ENCODE results near the gene BEST4. TPM values are rescaled to one million over a fixed set of nuclear protein-coding genes. Genes with fewer than 3 reads are reported as not detected.

Gene BEST4
- total and polyA plus RNA-seq, 7 donors = 0.08 TPM; not detected in 6

- Histone ChIP-seq H3K9me3 (no peaks in the 10 kb centered on the region), H3K36me3 (ENCODE audit: insufficient read depth in 1 of 2, low read depth in 1 of 2) (no peaks in the 10 kb centered on the region), H3K4me1 (no peaks in the 10 kb centered on the region), H3K27me3 (ENCODE audit: insufficient read depth in 3 of 3, low read length in 2 of 3) (no peaks in the 10 kb centered on the region), H3K27ac (no peak overlapping the region), H3K4me3 (no peak overlapping the region)
- no peak for DNase-seq
- no peak for ATAC-seq
- no peak for TF ChIP-seq CTCF (IDR thresholded peaks at IDR 0.05)
- intact Hi-C loops (cut with DNase I) = no loop called here
- WGBS, 3 donors = 89 to 94% (median 93%) methylated on average over 9 of the region's 9 CpGs
These were observed 4.9 kb upstream of the BEST4 start for GRCh38 chr1:44792736-44793502.

DNA sequence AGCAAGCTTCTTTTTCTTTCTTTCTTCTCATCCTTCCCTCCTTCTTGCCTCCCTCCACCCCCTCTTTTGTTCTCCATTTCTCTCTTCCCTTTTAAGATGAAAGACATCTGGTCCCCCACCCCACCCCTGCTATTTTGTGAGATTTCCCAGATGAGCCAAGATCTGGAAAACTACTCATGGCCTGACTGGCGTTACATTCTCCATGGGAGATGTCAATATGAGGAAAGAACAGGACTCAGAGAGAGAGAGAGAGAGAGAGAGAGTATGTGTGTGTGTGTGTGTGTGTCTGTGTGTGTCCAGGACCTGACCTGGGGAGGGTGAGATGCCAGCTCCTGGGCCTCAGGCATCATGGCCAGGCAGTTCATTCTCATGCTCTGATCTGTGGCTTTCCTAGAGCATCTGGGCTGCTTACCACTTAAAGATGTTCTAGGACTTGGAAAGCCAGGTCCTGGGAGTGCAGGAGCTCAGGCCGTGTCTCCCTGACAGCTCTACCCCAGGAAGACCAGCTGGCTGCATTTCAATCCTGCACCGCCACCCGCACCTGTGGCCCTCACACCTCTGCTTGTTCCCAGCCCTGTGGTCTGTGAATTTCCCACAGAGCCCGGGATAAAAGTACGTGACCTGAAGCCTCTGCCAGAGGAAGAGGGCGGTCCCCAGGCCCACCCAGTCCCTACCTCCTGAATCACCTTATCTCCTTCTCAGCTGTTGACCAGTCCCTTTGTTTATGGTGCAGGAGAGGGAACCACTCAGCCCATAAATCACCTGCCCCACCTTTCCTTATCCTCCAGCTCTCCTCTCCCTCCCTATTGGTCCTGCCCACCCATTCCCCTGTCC, 3.2 kb upstream of the BEST4 start:
- ATAC-seq (no peak), DNase-seq (no peak)
- TF ChIP-seq CTCF (IDR thresholded peaks at IDR 0.05) = no peak
- 60 to 64% (median 61%) methylated on average over 7 of the region's 7 CpGs for WGBS, 3 donors
- no peaks in the 10 kb centered on the region for H3K9me3 ChIP-seq
- H3K4me1 ChIP-seq = no peaks in the 10 kb centered on the region
- no peaks in the 10 kb centered on the region for H3K36me3 ChIP-seq (ENCODE audit: insufficient read depth in 1 of 2, low read depth in 1 of 2)
- no peak overlapping the region for H3K27ac ChIP-seq
- intact Hi-C loops (cut with DNase I) = no loop called here
- no peak overlapping the region for H3K4me3 ChIP-seq
- no peaks in the 10 kb centered on the region for H3K27me3 ChIP-seq (ENCODE audit: insufficient read depth in 3 of 3, low read length in 2 of 3)

- H3K27me3 ChIP-seq (ENCODE audit: insufficient read depth in 3 of 3, low read length in 2 of 3) = no peaks in the 10 kb centered on the region
- no peak for TF ChIP-seq CTCF (IDR thresholded peaks at IDR 0.05)
- H3K27ac ChIP-seq = no peak overlapping the region
- H3K4me1 ChIP-seq = peaks cover 19% of the 10 kb centered on the region
- ATAC-seq (no peak), DNase-seq (no peak)
- H3K4me3 ChIP-seq = no peak overlapping the region
- H3K9me3 ChIP-seq = no peaks in the 10 kb centered on the region
- intact Hi-C loops (cut with DNase I) = loop anchor here (5.0 kb wide), 2 partner anchors 35 to 510 kb away; no protein-coding TSS in a partner anchor
- WGBS, 3 donors = 93 to 95% (median 94%) methylated on average over 10 of the region's 10 CpGs
- H3K36me3 ChIP-seq (ENCODE audit: insufficient read depth in 1 of 2, low read depth in 1 of 2) = no peaks in the 10 kb centered on the region
These were observed 464 bp downstream of the BEST4 start for GRCh38 chr1:44787506-44787905.

DNA sequence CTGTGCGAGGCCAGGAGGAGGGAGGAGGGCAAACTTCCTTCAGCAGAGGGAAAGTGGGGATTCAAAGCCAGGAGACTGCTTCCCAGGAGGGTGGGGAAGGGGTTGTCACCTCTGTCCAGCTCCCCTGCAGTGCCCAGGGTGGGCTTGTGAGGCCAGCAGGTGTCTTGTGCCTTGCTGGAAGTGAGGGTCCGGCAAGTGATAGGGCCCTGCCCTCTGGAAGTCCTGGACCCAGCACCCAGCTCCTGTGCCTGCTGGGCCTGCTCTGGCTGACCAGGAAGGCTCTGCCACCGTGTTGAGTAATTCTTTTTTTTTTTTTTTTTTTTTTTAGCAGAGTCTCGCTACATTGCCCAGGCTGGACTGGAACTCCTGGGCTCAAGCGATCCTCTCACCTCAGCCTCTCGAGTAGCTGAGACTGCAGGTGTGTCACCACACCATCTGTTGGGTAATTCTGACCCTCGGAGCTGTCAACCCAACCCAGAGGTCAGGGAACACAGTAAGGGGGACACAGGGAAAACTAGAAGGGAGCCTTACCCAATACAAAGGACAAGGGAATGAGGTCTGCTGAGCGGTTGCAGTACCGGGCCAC, 1.0 kb downstream of the BEST4 start:
- peaks cover 19% of the 10 kb centered on the region for H3K4me1 ChIP-seq
- TF ChIP-seq CTCF (IDR thresholded peaks at IDR 0.05) = no peak
- H3K9me3 ChIP-seq = no peaks in the 10 kb centered on the region
- ATAC-seq (peak in 1 of 4 donors; percentile 13), DNase-seq (no peak)
- WGBS, 3 donors = 77 to 85% (median 82%) methylated on average over 8 to 9 of the region's 9 CpGs
- no peaks in the 10 kb centered on the region for H3K36me3 ChIP-seq (ENCODE audit: insufficient read depth in 1 of 2, low read depth in 1 of 2)
- H3K4me3 ChIP-seq = peak overlapping the region; percentile 68
- intact Hi-C loops (cut with DNase I) = loop anchor here (5.0 kb wide), 2 partner anchors 35 to 510 kb away; no protein-coding TSS in a partner anchor
- no peaks in the 10 kb centered on the region for H3K27me3 ChIP-seq (ENCODE audit: insufficient read depth in 3 of 3, low read length in 2 of 3)
- H3K27ac ChIP-seq = peak overlapping the region; percentile 48

Measured in psoas muscle (tissue), 8 donors.